GM18870 (cell line): ENCODE measurements around the gene GNPTAB.
"Not testable (repeated sequence)": the region's sequence is repeated elsewhere in the genome, so short reads cannot be mapped to it uniquely, and the experiment has no call there.

Experiments
- ATAC-seq: cut with Tn5 transposase; IDR thresholded peaks from one replicate; pipeline ENCODE4 v1.9.1; 2021; ENCODE audit warnings: moderate library complexity; ENCODE audit not compliant: unreplicated experiment

The GNPTAB gene

GRCh38 chr12:101740980-101741379, 89.8 kb downstream of the GNPTAB start:
- no peak for ATAC-seq

GRCh38 chr12:101740566-101740965, 90.2 kb downstream of the GNPTAB start:
- ATAC-seq = no peak

- ATAC-seq = no peak
Observed at GRCh38 chr12:101738920-101739665, 91.7 kb downstream of the GNPTAB start, which contains the start of gene SYCP3. SYCP3 (minus strand) TSS chr12:101739462; CDS start chr12:101737935, 1,527 bp downstream.

- no peak for ATAC-seq
Observed at GRCh38 chr12:101737476-101737875, 93.3 kb downstream of the GNPTAB start.

- ATAC-seq = not testable (repeated sequence)
Observed at GRCh38 chr12:101734482-101734881, 96.3 kb downstream of the GNPTAB start.

GRCh38 chr12:101733166-101733565, 97.6 kb downstream of the GNPTAB start:
- no peak for ATAC-seq

- ATAC-seq = no peak
Observed at GRCh38 chr12:101732318-101732717, 98.4 kb downstream of the GNPTAB start.

- no peak for ATAC-seq
Observed at GRCh38 chr12:101729842-101730241, 100.9 kb downstream of the GNPTAB start.

GRCh38 chr12:101727098-101727497, 103.7 kb downstream of the GNPTAB start:
- ATAC-seq = no peak

- no peak for ATAC-seq
Observed at GRCh38 chr12:101722392-101722791, 108.4 kb downstream of the GNPTAB start.

- ATAC-seq = no peak
Observed at GRCh38 chr12:101720118-101720517, 110.6 kb downstream of the GNPTAB start.

GRCh38 chr12:101719566-101719965, 111.2 kb downstream of the GNPTAB start:
- ATAC-seq = no peak

- ATAC-seq = no peak
Observed at GRCh38 chr12:101714877-101715444, 115.8 kb downstream of the GNPTAB start.

GRCh38 chr12:101713930-101714329, 116.8 kb downstream of the GNPTAB start:
- ATAC-seq = no peak

- no peak for ATAC-seq
Observed at GRCh38 chr12:101713059-101713682, 117.6 kb downstream of the GNPTAB start.

GRCh38 chr12:101710288-101710687, 120.5 kb downstream of the GNPTAB start:
- ATAC-seq = no peak

- no peak for ATAC-seq
Observed at GRCh38 chr12:101707131-101707782, 123.5 kb downstream of the GNPTAB start.

GRCh38 chr12:101706403-101706802, 124.4 kb downstream of the GNPTAB start:
- ATAC-seq = no peak

- ATAC-seq = no peak
Observed at GRCh38 chr12:101703487-101703886, 127.3 kb downstream of the GNPTAB start.

GRCh38 chr12:101700299-101700820, 130.4 kb downstream of the GNPTAB start:
- no peak for ATAC-seq

- ATAC-seq = no peak
Observed at GRCh38 chr12:101698800-101699347, 131.9 kb downstream of the GNPTAB start.
